GM08714 (cell line): ENCODE results near the gene SYNCRIP.
"Not testable (repeated sequence)": the region's sequence is repeated elsewhere in the genome, so short reads cannot be mapped to it uniquely, and the experiment has no call there.

Source experiments
- H3K4me3 ChIP-seq: fragments of 200-500 bp; sonication (Bioruptor generic); 2 replicates; pipeline ENCODE4 v1.5.1; 2014; ENCODE audit warnings: mild to moderate bottlenecking, low read length, inconsistent platforms
- ZNF274 ChIP-seq: IDR thresholded peaks from 2 replicates; pipeline ENCODE4 v1.6.1; 2012; ENCODE audit warnings: mild to moderate bottlenecking, low read depth, low read length

The SYNCRIP gene

GRCh38 chr6:85642774-85643536, at the start of gene SYNCRIP:
SYNCRIP (minus strand) TSS chr6:85642886; CDS start chr6:85641439, 1,447 bp downstream.
- TF ChIP-seq ZNF274, result no peak
- peak within 1 kb of the TSS; percentile 100 for H3K4me3 ChIP-seq

GRCh38 chr6:85691478-85691877, 48.8 kb upstream of the SYNCRIP start:
- no peak for TF ChIP-seq ZNF274
- H3K4me3 ChIP-seq, result no peak overlapping the region

- TF ChIP-seq ZNF274, result no peak
- H3K4me3 ChIP-seq, result no peak overlapping the region
These were observed 47.4 kb upstream of the SYNCRIP start for GRCh38 chr6:85690071-85690470.

- peak overlapping the region; percentile 14; the same call in 1 of the 2 replicates for H3K4me3 ChIP-seq
- no peak for TF ChIP-seq ZNF274
These were observed 43.0 kb upstream of the SYNCRIP start for GRCh38 chr6:85685713-85686112.

GRCh38 chr6:85684809-85685171, 42.1 kb upstream of the SYNCRIP start:
- H3K4me3 ChIP-seq, result no peak overlapping the region
- no peak for TF ChIP-seq ZNF274

- H3K4me3 ChIP-seq, result no peak overlapping the region
- TF ChIP-seq ZNF274, result no peak
These were observed 41.6 kb upstream of the SYNCRIP start for GRCh38 chr6:85684133-85684808.

GRCh38 chr6:85681899-85682298, 39.2 kb upstream of the SYNCRIP start:
- not testable (repeated sequence) for H3K4me3 ChIP-seq

GRCh38 chr6:85680388-85680787, 37.7 kb upstream of the SYNCRIP start:
- peak overlapping the region; percentile 2 for H3K4me3 ChIP-seq

GRCh38 chr6:85679445-85680123, 36.9 kb upstream of the SYNCRIP start:
- TF ChIP-seq ZNF274, result no peak
- H3K4me3 ChIP-seq, result peak overlapping the region; percentile 65

More at GRCh38 chr6:85680388-85680787, 37.7 kb upstream of the SYNCRIP start:
- TF ChIP-seq ZNF274, result no peak

GRCh38 chr6:85678602-85679444, 36.1 kb upstream of the SYNCRIP start:
- TF ChIP-seq ZNF274, result no peak
- peak overlapping the region; percentile 100 for H3K4me3 ChIP-seq

GRCh38 chr6:85678026-85678601, 35.4 kb upstream of the SYNCRIP start:
- TF ChIP-seq ZNF274, result no peak
- peak overlapping the region; percentile 100 for H3K4me3 ChIP-seq

GRCh38 chr6:85677234-85677956, 34.7 kb upstream of the SYNCRIP start:
- TF ChIP-seq ZNF274, result no peak
- H3K4me3 ChIP-seq, result peak overlapping the region; percentile 100
